Natural killer cell (primary cell): ENCODE measurements around the gene GIGYF2. TPM values are rescaled to one million over a fixed set of nuclear protein-coding genes. Genes with fewer than 3 reads are reported as not detected.

Source experiments
- ATAC-seq, 3 donors: fragments of 150-1000 bp in 2 of 3; fragments of 200-7000 bp in 1 of 3; cut with Tn5 transposase; 1 replicate in 1 of 3; 2 replicates in 2 of 3; pipeline ENCODE4 v1.10.0; 2021; ENCODE audit warnings: mild to moderate bottlenecking in 2 of 3, moderate library complexity in 2 of 3
- DNase-seq, 2 donors: peaks; one replicate each; pipeline versions ENCODE4 v3.0.0 to v3.0.0-alpha.2; 2013 to 2021; ENCODE audit warnings: mixed read lengths in 1 of 2
- H3K27ac ChIP-seq: one replicate; pipeline ENCODE4 v1.5.1; 2013; ENCODE audit warnings: mild to moderate bottlenecking, low read length
- H3K27me3 ChIP-seq: one replicate; pipeline ENCODE4 v1.6.1; 2013; ENCODE audit warnings: low read length; ENCODE audit not compliant: control insufficient read depth, insufficient read depth
- H3K36me3 ChIP-seq: one replicate; pipeline ENCODE4 v1.6.1; 2013; ENCODE audit warnings: low read length; ENCODE audit not compliant: control insufficient read depth, insufficient read depth
- H3K4me1 ChIP-seq: one replicate; pipeline ENCODE4 v1.6.1; 2013; ENCODE audit warnings: low read length; ENCODE audit not compliant: control insufficient read depth, insufficient read depth
- H3K4me3 ChIP-seq: one replicate; pipeline ENCODE4 v1.5.1; 2013; ENCODE audit warnings: low read length
- H3K9me3 ChIP-seq: one replicate; pipeline ENCODE4 v1.6.1; 2013; ENCODE audit warnings: low read length; ENCODE audit not compliant: control insufficient read depth, insufficient read depth
- H3K27ac Mint-ChIP-seq, 2 donors: one replicate each; pipeline ENCODE4 v1.8.0; 2022; ENCODE audit warnings: mild to moderate bottlenecking in 2 of 2, mixed read lengths in 2 of 2, moderate library complexity in 1 of 2
- H3K27me3 Mint-ChIP-seq, 2 donors: one replicate each; pipeline ENCODE4 v1.8.0; 2022; ENCODE audit warnings: low read depth in 2 of 2, mixed read lengths in 2 of 2
- H3K36me3 Mint-ChIP-seq: one replicate; pipeline ENCODE4 v1.8.0; 2022; ENCODE audit warnings: mixed read lengths
- H3K4me1 Mint-ChIP-seq, 2 donors: one replicate each; pipeline ENCODE4 v1.8.0; 2022; ENCODE audit warnings: mixed read lengths in 2 of 2
- H3K4me3 Mint-ChIP-seq: one replicate; pipeline ENCODE4 v1.8.0; 2022; ENCODE audit warnings: mild to moderate bottlenecking, moderate library complexity, mixed read lengths
- H3K9me3 Mint-ChIP-seq, 2 donors: one replicate each; pipeline ENCODE4 v1.8.0; 2022; ENCODE audit warnings: mixed read lengths in 2 of 2
- CTCF ChIP-seq: fragments of 200-600 bp; IDR thresholded peaks from one replicate; pipeline ENCODE4 v1.8.0; 2022; ENCODE audit warnings: antibody characterized with exemption
- WGBS: methylation state at CpG from one replicate; pipeline ENCODE4 v1.1.7; 2013; ENCODE audit warnings: missing lambda C conversion rate; ENCODE audit not compliant: insufficient coverage; 5-methylcytosine and 5-hydroxymethylcytosine counted together
- intact Hi-C: fragments of 100-400 bp; cut with micrococcal nuclease; formaldehyde crosslinking; loops from one replicate; pipeline ENCODE4 v1.14.2; 2022
- total RNA-seq, 4 donors: library from RNA; stranded (reverse); fragments of 120-200 nt in 1 of 4; gene quantifications; one replicate each; pipeline versions ENCODE4 v1.2.3 to v1.2.4, GENCODE V29; 2013 to 2022

The GIGYF2 gene
- total RNA-seq, 3 donors from 2014 or later (not counting 1 experiment from before 2014, with no cell fraction given): 73.6 to 85.3 (median 80.1) TPM

GRCh38 chr2:232770207-232770606, 73.1 kb downstream of the GIGYF2 start:
- H3K27me3 ChIP-seq: no peaks in the 10 kb centered on the region
- no peak for ATAC-seq
- Mint-ChIP-seq H3K4me1 (peaks cover 10 to 11% of the 10 kb centered on the region in 2 donors), H3K36me3 (no peaks in the 10 kb centered on the region), H3K9me3 (no peaks in the 10 kb centered on the region), H3K4me3 (no peak overlapping the region), H3K27me3 (no peaks in the 10 kb centered on the region), H3K27ac (no peak overlapping the region)
- H3K9me3 ChIP-seq: no peaks in the 10 kb centered on the region
- DNase-seq: no peak
- TF ChIP-seq CTCF: no peak
- H3K4me3 ChIP-seq: no peak overlapping the region
- intact Hi-C loops: no loop called here
- H3K27ac ChIP-seq: no peak overlapping the region
- peaks cover 2% of the 10 kb centered on the region for H3K4me1 ChIP-seq
- H3K36me3 ChIP-seq: peaks cover 30% of the 10 kb centered on the region

- H3K36me3 Mint-ChIP-seq: no peaks in the 10 kb centered on the region
- H3K4me3 Mint-ChIP-seq: no peak overlapping the region
- H3K4me1 ChIP-seq: peaks cover 2% of the 10 kb centered on the region
- intact Hi-C loops: no loop called here
- H3K9me3 Mint-ChIP-seq: no peaks in the 10 kb centered on the region
- no peak for TF ChIP-seq CTCF
- peak overlapping the region in 1 of 2 donors; percentile 35 for H3K27ac Mint-ChIP-seq
- H3K36me3 ChIP-seq: peaks cover 30% of the 10 kb centered on the region
- 100% methylated on average over 1 of the region's 1 CpG for WGBS
- ATAC-seq (no peak), DNase-seq (no peak)
- H3K27ac ChIP-seq: no peak overlapping the region
- peaks cover 10 to 11% of the 10 kb centered on the region in 2 donors for H3K4me1 Mint-ChIP-seq
- no peaks in the 10 kb centered on the region for H3K27me3 ChIP-seq
- H3K9me3 ChIP-seq: no peaks in the 10 kb centered on the region
- no peaks in the 10 kb centered on the region for H3K27me3 Mint-ChIP-seq
- H3K4me3 ChIP-seq: no peak overlapping the region
Observed at GRCh38 chr2:232771870-232772269, 74.7 kb downstream of the GIGYF2 start.

GRCh38 chr2:232772531-232772930, 75.4 kb downstream of the GIGYF2 start:
- peak overlapping the region in 1 of 2 donors; percentile 35 for H3K27ac Mint-ChIP-seq

More at GRCh38 chr2:232772531-232772930, 75.4 kb downstream of the GIGYF2 start:
- no peak for TF ChIP-seq CTCF
- peaks cover 10 to 11% of the 10 kb centered on the region in 2 donors for H3K4me1 Mint-ChIP-seq
- no peak overlapping the region for H3K4me3 ChIP-seq
- no peak overlapping the region for H3K4me3 Mint-ChIP-seq
- no peaks in the 10 kb centered on the region for H3K27me3 ChIP-seq
- H3K27ac ChIP-seq: no peak overlapping the region
- H3K27me3 Mint-ChIP-seq: no peaks in the 10 kb centered on the region
- peaks cover 33% of the 10 kb centered on the region for H3K36me3 ChIP-seq
- H3K4me1 ChIP-seq: peaks cover 2% of the 10 kb centered on the region
- H3K36me3 Mint-ChIP-seq: no peaks in the 10 kb centered on the region
- DNase-seq (peak in 1 of 2 donors; percentile 19), ATAC-seq (peak in 1 of 3 donors; percentile 30)
- intact Hi-C loops: no loop called here
- no peaks in the 10 kb centered on the region for H3K9me3 ChIP-seq
- H3K9me3 Mint-ChIP-seq: no peaks in the 10 kb centered on the region
- WGBS: 58% methylated on average over 2 of the region's 2 CpGs
